Measurements from ENCODE around the gene ABCA2. TPM values are rescaled to one million over a fixed set of nuclear protein-coding genes. Genes with fewer than 3 reads are reported as not detected.
"Not testable (repeated sequence)": the region's sequence is repeated elsewhere in the genome, so short reads cannot be mapped to it uniquely, and the experiment has no call there.

The ABCA2 gene
- total RNA-seq, 1 experiment from 2014 or later, result 8.5 TPM

DNA sequence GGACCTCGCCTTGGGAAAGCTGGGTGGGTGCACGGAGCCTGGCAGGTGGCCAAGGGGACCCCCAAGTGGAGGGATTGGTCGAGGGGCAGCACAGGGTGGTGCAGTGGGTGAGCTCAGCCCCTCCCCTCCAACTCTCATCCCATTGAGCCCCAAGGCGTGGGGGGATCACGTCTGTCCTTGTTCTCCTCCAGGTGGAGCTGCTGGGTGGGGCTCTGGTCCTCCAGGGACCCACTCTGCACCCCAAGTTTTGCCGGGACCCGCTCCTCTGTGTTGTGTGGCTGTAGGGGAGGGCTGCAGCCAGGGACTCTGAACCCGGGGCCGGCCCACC, 7.4 kb upstream of the ABCA2 start:
- in situ Hi-C loops (cut with HindIII; ENCODE audit: low sequenced_read_pairs), result loop anchor here (25.0 kb wide), 1 partner anchor 98 kb away; the partner anchor contains the start of genes C8G and FBXW5
- no peak for DNase-seq (ENCODE audit: low spot score)

DNA sequence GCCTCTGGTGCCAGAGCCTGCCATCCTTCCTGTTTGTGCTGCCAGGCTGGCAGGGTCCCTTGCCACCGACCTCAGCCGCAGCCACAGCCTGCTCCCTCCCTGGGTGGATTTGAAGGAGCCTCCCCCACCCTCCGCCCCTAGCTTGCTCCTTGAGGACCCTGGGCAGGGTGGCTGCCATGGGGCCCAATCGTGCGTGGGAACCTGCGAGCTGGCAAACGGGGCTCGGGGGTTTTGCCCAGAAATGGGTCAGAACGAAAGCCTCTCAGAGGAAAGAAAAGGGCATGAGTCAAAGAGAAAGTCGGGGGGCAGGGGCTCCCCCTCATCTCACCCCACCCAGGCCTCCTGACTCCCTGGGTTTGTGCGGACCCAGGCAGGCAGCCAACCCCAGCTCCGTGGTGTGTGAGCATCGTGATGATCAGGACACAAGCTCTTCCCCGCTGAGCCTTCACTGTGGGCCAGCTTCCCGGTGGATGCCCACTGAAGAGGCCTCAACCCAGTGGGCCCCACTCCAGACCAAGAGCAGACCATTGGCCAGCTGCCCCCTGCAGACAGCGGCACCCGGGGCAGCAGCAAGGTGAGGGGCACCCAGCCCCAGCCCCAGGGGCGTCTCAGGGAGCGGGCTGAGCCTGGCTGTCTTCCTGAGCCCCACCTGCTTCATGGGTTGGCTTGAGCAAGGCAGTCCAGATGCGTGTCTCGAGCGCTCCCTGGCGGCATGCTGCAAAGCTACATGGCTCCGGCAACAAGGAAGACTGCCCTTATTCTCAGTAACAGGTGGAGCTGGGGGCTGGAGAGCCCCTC, 6.9 kb upstream of the ABCA2 start:
- DNase-seq (ENCODE audit: low spot score), result peak; percentile 94
- in situ Hi-C loops (cut with HindIII; ENCODE audit: low sequenced_read_pairs), result loop anchor here (25.0 kb wide), 1 partner anchor 98 kb away; the partner anchor contains the start of genes C8G and FBXW5

DNA sequence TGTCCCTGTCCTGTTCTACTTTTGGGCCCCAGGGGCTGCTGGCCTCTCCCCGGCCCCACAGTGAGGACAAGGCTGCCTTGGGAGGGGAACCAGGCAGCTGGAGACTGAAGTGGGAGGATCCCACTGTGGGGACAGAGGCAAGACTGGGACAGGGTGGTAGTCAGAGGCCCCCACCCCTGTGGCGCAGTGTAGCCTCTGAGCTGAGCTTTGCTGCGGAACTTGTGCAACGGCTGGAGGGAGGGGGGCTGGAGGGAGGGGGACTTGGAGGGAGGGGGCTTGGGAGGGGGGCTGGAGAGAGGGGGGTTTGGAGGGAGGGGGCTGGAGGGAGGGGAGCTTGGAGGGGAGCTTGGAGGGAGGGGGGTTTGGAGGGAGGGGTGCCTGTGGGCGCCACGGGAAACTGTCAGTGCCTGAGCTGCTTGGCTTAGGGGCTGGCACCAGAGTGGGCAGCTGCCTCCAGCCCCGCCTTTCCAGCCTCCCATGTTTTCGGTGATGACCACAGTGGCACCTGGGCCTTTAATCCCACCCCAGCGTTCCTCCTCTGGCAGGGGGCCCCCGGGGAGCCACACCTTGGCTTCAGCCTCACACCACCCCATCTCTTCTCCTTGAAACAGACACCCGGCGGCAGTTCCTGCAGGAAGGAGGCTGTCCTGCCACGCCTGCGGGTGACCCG, 6.1 kb upstream of the ABCA2 start:
- in situ Hi-C loops (cut with HindIII; ENCODE audit: low sequenced_read_pairs), result loop anchor here (25.0 kb wide), 1 partner anchor 97 kb away; the partner anchor contains the start of genes C8G and FBXW5
- no peak for DNase-seq (ENCODE audit: low spot score)

DNA sequence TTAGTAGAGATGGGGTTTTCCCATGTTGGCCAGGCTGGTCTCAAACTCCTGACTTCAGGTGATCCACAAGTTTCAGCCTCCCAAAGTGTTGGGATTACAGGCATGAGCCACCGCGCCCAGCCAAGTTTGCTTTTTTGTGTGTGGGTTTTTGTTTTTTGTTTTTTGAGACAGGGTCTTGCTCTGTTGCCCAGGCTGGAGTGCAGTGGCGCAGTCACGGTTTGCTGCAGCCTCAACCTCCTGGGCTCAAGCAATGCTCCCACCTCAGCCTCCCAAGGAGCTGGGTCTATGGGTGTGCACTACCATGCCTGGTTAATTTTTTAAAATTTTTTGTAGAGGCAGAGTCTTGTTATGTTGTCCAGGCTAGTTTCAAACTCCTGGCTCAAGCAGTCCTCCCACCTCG, 5.4 kb upstream of the ABCA2 start:
- in situ Hi-C loops (cut with HindIII; ENCODE audit: low sequenced_read_pairs), result loop anchor here (25.0 kb wide), 1 partner anchor 96 kb away; the partner anchor contains the start of genes C8G and FBXW5
- DNase-seq (ENCODE audit: low spot score), result not testable (repeated sequence)

GRCh38 chr9:137032858-137033257, 4.8 kb upstream of the ABCA2 start:
- in situ Hi-C loops (cut with HindIII; ENCODE audit: low sequenced_read_pairs), result loop anchor here (25.0 kb wide), 1 partner anchor 96 kb away; the partner anchor contains the start of genes C8G and FBXW5
- no peak for DNase-seq (ENCODE audit: low spot score)

DNA sequence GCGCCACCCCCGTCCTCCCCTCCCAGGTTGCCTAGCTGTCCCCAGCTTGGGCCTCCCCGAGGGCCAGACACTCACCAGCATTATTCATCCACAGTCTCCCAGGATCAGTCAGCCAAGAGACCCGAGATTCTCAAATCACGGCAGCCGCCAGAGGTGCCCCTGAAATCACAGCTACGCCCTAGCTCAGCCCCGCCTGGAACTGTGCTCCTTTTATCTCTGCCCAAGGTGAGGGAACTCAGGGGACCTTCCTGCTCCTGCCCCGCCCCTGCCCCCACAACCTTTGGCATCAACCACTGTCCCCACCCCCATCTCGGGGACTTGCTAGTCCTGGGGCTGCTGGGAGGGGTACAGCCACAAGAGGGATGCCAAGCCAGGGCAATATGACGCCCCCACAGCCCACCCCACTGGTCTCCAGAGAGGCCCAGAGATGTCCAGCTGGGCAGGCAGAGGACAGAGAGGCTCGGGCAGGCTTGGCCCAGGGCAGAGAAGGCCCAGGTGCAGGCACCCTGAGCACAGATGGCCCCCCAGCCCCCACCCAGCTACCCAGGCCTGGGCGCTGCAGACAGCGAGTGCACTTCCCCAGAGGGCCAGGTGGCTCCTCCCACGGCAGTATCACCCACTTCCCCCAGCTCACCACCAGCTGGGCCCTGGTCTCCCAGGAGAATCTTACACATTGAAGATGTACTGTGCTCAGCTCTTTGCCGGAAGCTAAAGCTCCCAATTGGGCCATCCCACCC, 4.0 kb upstream of the ABCA2 start, which contains the start of gene FUT7:
Gene FUT7, minus strand, starts transcription at position 185 of the 737 bp plus-strand sequence. Its CDS starts 97 bp downstream, at position 88.
- no peak for DNase-seq (ENCODE audit: low spot score)
- in situ Hi-C loops (cut with HindIII; ENCODE audit: low sequenced_read_pairs), result loop anchor here (25.0 kb wide), 1 partner anchor 95 kb away; the partner anchor contains the start of genes C8G and FBXW5

DNA sequence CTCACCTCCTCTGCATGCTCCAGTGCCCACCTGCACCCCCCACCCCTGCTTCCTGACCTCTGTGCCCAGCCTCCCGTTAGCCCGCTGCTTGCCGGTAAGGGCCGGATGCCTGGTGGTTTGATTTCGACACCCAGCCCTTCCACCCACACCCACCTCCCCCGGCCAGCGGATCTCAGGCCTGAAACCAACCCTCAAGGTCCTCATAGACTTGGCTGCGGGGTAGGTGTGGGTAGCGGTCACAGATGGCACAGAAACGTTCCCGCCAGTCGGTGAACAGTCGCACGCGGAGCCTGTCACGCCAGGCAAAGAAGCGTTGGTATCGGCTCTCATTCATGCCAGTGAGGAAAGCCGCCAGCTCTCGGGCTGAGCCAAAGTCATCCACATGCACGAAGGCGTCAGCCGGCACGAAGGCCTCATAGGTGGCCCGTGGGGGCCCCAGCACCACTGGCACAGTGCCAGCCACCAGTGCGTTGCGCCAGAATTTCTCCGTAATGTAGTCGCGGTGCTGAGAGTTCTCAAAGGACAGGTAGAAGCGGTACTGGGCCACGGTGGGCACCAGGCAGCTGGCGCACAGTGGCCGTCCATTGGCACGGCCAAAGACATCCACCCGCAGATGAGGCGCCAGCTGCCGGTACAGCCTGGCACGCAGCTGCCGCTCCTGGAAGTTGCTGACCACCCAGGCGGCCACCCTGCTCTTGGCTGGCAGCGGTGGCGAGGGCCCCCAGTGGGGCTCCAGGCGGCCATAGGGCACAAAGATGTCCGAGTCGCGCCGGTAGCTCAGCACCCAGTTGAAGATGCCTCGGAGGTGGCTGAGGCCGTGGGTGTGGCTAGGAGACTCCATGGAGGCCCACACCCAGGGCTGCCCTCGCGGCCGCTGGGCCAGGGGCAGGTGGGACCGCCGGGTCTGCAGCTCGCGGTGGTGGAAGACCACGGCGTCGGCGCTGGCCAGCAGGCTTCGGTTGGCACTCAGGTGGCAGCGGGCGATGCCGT, 2.8 kb upstream of the ABCA2 start:
- in situ Hi-C loops (cut with HindIII; ENCODE audit: low sequenced_read_pairs), result loop anchor here (25.0 kb wide), 1 partner anchor 94 kb away; the partner anchor contains the start of genes C8G and FBXW5
- DNase-seq (ENCODE audit: low spot score), result peak; percentile 67

DNA sequence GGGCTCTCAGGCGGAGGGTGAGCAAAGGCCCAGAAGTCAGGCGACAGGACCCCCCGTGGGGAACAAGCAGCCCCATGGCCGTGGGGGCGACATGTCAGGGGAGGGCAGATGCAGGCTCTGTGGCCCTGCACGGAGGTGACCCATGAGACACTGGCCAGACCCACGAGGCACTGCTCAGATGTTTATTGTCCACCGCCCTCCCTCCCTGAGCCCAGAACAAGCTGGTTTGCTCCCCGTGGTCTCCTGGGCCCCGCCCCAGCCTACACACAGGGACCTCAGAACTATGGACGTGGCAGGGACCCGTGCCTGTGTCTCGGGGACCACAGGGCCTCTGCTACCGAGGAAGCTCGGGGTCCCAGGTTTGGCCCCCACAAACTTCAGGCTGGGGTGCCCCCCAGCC, 2.0 kb upstream of the ABCA2 start:
- in situ Hi-C loops (cut with HindIII; ENCODE audit: low sequenced_read_pairs), result loop anchor here (25.0 kb wide), 1 partner anchor 93 kb away; the partner anchor contains the start of genes C8G and FBXW5
- DNase-seq (ENCODE audit: low spot score), result no peak

DNA sequence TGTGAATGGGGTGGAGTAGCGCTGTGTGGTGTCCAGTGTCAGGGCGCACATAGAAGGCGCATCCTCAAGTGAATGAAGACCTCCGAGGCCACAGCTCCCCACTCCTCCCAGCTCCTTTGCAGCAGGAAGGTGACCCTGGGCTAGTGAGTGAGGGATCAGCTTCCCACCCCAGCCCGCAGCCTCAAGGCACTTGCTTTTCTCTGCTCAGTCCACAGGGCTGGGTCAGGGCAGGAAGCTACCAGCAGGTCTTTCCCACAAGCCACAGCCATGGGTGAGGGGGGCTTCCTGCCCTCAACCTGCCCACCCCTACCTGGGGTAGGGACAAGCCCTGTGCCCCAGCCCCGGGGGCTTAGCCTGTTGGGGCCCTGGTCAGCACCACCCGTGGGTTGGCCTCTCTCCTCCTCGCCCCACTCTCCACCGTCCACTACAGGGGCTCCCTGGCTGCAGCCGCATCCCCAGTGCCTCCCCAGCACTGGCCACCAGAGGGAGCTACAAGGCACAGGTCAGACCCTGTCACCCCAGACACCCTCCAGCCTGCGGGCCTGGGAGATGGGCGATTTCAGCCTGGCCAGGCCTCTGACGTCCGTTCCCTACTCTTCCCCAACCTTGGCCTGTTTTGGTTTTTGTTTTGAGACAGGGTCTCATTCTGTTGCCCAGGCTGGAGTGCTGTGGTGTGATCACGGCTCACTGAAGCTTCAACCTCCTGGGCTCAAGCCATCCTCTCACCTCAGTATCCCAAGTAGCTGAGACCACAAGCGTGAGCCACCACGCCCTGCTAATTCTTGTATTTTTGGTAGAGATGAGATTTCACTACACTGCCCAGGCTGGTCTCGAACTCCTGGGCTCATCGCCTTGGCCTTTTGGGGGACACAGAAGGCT, 1.3 kb upstream of the ABCA2 start:
- in situ Hi-C loops (cut with HindIII; ENCODE audit: low sequenced_read_pairs), result loop anchor here (25.0 kb wide), 1 partner anchor 92 kb away; the partner anchor contains the start of genes C8G and FBXW5
- DNase-seq (ENCODE audit: low spot score), result peak; percentile 85

- DNase-seq (ENCODE audit: low spot score), result peak; percentile 72
- in situ Hi-C loops (cut with HindIII; ENCODE audit: low sequenced_read_pairs), result loop anchor here (25.0 kb wide), 1 partner anchor 91 kb away; the partner anchor contains the start of genes C8G and FBXW5
These were observed 423 bp upstream of the ABCA2 start for GRCh38 chr9:137028263-137029057.

DNA sequence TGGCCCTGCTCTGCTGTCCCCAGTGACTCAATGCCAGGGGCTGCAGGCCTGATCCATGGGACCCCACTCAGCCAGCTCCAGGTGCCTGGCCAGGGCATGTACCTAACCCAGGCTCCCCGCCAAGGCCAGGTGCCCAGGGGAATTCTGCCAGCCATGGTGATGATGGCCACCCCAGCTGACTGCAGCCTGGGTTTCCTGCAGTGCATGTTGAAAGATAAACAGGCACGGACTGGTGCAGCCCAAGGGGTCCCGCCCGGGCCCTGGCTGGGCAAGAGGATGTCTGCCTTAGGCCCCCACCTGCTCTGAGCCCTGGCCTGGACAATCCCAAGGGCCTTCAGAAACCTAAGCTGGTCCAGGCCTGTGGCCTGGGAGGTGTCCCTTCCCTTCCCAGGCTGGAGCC, 1.2 kb downstream of the ABCA2 start:
- in situ Hi-C loops (cut with HindIII; ENCODE audit: low sequenced_read_pairs), result loop anchor here (25.0 kb wide), 1 partner anchor 90 kb away; the partner anchor contains the start of genes C8G and FBXW5
- no peak for DNase-seq (ENCODE audit: low spot score)

- in situ Hi-C loops (cut with HindIII; ENCODE audit: low sequenced_read_pairs), result loop anchor here (25.0 kb wide), 1 partner anchor 89 kb away; the partner anchor contains the start of genes C8G and FBXW5
- no peak for DNase-seq (ENCODE audit: low spot score)
These were observed 1.7 kb downstream of the ABCA2 start for GRCh38 chr9:137026384-137026783.

GRCh38 chr9:137025517-137025966, 2.5 kb downstream of the ABCA2 start:
- in situ Hi-C loops (cut with HindIII; ENCODE audit: low sequenced_read_pairs), result loop anchor here (25.0 kb wide), 1 partner anchor 88 kb away; the partner anchor contains the start of genes C8G and FBXW5
- peak; percentile 75 for DNase-seq (ENCODE audit: low spot score)

- DNase-seq (ENCODE audit: low spot score), result no peak
- in situ Hi-C loops (cut with HindIII; ENCODE audit: low sequenced_read_pairs), result no loop called here
These were observed 4.5 kb downstream of the ABCA2 start for GRCh38 chr9:137023583-137023991.

- DNase-seq (ENCODE audit: low spot score), result no peak
- in situ Hi-C loops (cut with HindIII; ENCODE audit: low sequenced_read_pairs), result no loop called here
These were observed 4.9 kb downstream of the ABCA2 start for GRCh38 chr9:137023157-137023556.

DNA sequence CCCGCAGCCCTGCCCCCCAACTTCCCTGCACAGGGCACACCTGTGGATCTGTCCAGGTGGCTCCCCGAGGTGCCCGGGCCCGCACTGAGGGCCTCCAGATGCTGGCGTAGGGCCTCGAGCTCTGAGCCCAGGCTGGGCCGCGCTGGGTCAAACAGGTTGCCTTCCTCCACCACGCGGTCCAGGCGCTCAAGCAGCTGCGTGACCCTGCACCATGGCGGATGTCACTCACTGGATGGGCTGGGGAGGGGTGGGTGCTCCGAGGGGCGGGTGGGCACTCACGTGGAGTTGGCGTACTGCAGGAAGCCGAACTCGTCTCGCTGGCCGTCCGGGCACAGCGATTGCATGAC, 5.4 kb downstream of the ABCA2 start:
- in situ Hi-C loops (cut with HindIII; ENCODE audit: low sequenced_read_pairs), result no loop called here
- no peak for DNase-seq (ENCODE audit: low spot score)
